SU-DHL-6 (cell line): ENCODE data around the gene ZCCHC18.

Source experiments
- H2AFZ ChIP-seq: fragments of 200-600 bp; sonication (generic); 2 replicates; pipeline ENCODE4 v1.6.1; 2014; ENCODE audit warnings: low read depth, mild to moderate bottlenecking, moderate library complexity, mixed read lengths, antibody characterized with exemption, low read length; ENCODE audit not compliant: severe bottlenecking
- H3F3A ChIP-seq: fragments of 200-600 bp; shearing (Covaris generic); 2 replicates; pipeline ENCODE4 v1.6.0; 2016; ENCODE audit warnings: antibody characterized with exemption, mild to moderate bottlenecking; ENCODE audit not compliant: insufficient read depth
- H3K27ac ChIP-seq: fragments of 200-600 bp; sonication (generic); 2 replicates; pipeline ENCODE4 v1.5.1; 2016; ENCODE audit warnings: low read depth, mild to moderate bottlenecking, low read length, moderate library complexity, mixed read lengths
- H3K27me3 ChIP-seq: fragments of 200-600 bp; sonication (generic), shearing (Covaris generic); 2 replicates; pipeline ENCODE4 v1.6.0; 2014; ENCODE audit warnings: mild to moderate bottlenecking, low read length
- H3K36me3 ChIP-seq: fragments of 200-600 bp; sonication (generic); 2 replicates; pipeline ENCODE4 v1.6.1; 2014; ENCODE audit warnings: mild to moderate bottlenecking, low read length, mixed read lengths
- H3K4me2 ChIP-seq: fragments of 300-600, 200-600 bp; shearing (Covaris generic), sonication (generic); 2 replicates; pipeline ENCODE4 v1.6.0; 2014; ENCODE audit warnings: low read length, low read depth, mild to moderate bottlenecking; ENCODE audit not compliant: poor library complexity, severe bottlenecking
- H3K4me3 ChIP-seq: fragments of 200-600 bp; sonication (generic); 2 replicates; pipeline ENCODE4 v1.5.1; 2014; ENCODE audit warnings: antibody characterized with exemption, low read length, mild to moderate bottlenecking, mixed read lengths; ENCODE audit not compliant: insufficient read depth, poor library complexity, severe bottlenecking
- H3K79me2 ChIP-seq: fragments of 200-600 bp; sonication (generic); 2 replicates; pipeline ENCODE4 v1.6.1; 2014; ENCODE audit warnings: mild to moderate bottlenecking, low read length, moderate library complexity; ENCODE audit not compliant: insufficient read depth
- H3K9ac ChIP-seq: fragments of 200-600 bp; sonication (generic); 2 replicates; pipeline ENCODE4 v1.7.0; 2014; ENCODE audit warnings: mild to moderate bottlenecking, low read length
- H3K9me2 ChIP-seq: fragments of 200-600 bp; sonication (generic); replicated peaks from 2 replicates; pipeline ENCODE4 v1.6.1; 2014; ENCODE audit warnings: low read length; ENCODE audit not compliant: insufficient read depth
- H3K9me3 ChIP-seq: fragments of 200-600 bp; sonication (generic); 2 replicates; pipeline ENCODE4 v1.6.1; 2014; ENCODE audit warnings: low read length, mixed read lengths; ENCODE audit not compliant: insufficient read depth
- H4K20me1 ChIP-seq: fragments of 200-600 bp; sonication (generic); 2 replicates; pipeline ENCODE4 v1.6.1; 2014; ENCODE audit warnings: low read depth, mild to moderate bottlenecking, antibody characterized with exemption, low read length, moderate library complexity, mixed read lengths
- CTCF ChIP-seq: fragments of 200-600 bp; sonication (generic); IDR thresholded peaks from one replicate; pipeline ENCODE4 v1.5.1; 2017; ENCODE audit warnings: antibody characterized with exemption, mild to moderate bottlenecking, low read length, moderate library complexity; ENCODE audit not compliant: insufficient read depth, poor library complexity, severe bottlenecking
- EZH2phosphoT487 ChIP-seq: fragments of 200-600 bp; sonication (generic), shearing (Covaris generic); conservative IDR thresholded peaks from 2 replicates; pipeline ENCODE4 v1.6.1; 2018; ENCODE audit warnings: mild to moderate bottlenecking, antibody characterized with exemption, low read length, moderate library complexity, mixed read lengths

The ZCCHC18 gene

GRCh38 chrX:104137496-104137895, 25.2 kb downstream of the ZCCHC18 start:
- H3K27ac ChIP-seq = no peak overlapping the region
- TF ChIP-seq EZH2phosphoT487 (no peak), CTCF (no peak)
- no peak overlapping the region for H3K4me3 ChIP-seq
- H3K9ac ChIP-seq = no peak overlapping the region
- H3K9me3 ChIP-seq = no peaks in the 10 kb centered on the region
- H3F3A ChIP-seq = no peaks in the 10 kb centered on the region
- H3K27me3 ChIP-seq = no peaks in the 10 kb centered on the region
- no peak overlapping the region for H2AFZ ChIP-seq
- H4K20me1 ChIP-seq = no peaks in the 10 kb centered on the region
- no peaks in the 10 kb centered on the region for H3K79me2 ChIP-seq
- H3K4me2 ChIP-seq = no peak overlapping the region
- no peaks in the 10 kb centered on the region for H3K9me2 ChIP-seq
- H3K36me3 ChIP-seq = no peaks in the 10 kb centered on the region

- Histone ChIP-seq H3K4me2 (no peak overlapping the region), H3K9ac (no peak overlapping the region)
- TF ChIP-seq CTCF = no peak
- no peak for TF ChIP-seq EZH2phosphoT487
Measured at GRCh38 chrX:104141087-104141760, 28.9 kb downstream of the ZCCHC18 start.

GRCh38 chrX:104151037-104151436, 38.7 kb downstream of the ZCCHC18 start:
- Histone ChIP-seq H3K27me3 (no peaks in the 10 kb centered on the region), H3K27ac (no peak overlapping the region), H2AFZ (no peak overlapping the region), H3K36me3 (no peaks in the 10 kb centered on the region), H3K4me2 (no peak overlapping the region), H4K20me1 (no peaks in the 10 kb centered on the region), H3K9me3 (no peaks in the 10 kb centered on the region), H3F3A (no peaks in the 10 kb centered on the region), H3K9ac (no peak overlapping the region), H3K9me2 (no peaks in the 10 kb centered on the region), H3K4me3 (no peak overlapping the region), H3K79me2 (peaks cover 8% of the 10 kb centered on the region; the same call in 1 of the 2 replicates)
- TF ChIP-seq CTCF (no peak), EZH2phosphoT487 (no peak)

More at GRCh38 chrX:104141087-104141760, 28.9 kb downstream of the ZCCHC18 start:
- H3K9me3 ChIP-seq = no peaks in the 10 kb centered on the region
- no peaks in the 10 kb centered on the region for H3K79me2 ChIP-seq
- H3K4me3 ChIP-seq = no peak overlapping the region
- H3F3A ChIP-seq = no peaks in the 10 kb centered on the region
- H3K9me2 ChIP-seq = no peaks in the 10 kb centered on the region
- H4K20me1 ChIP-seq = no peaks in the 10 kb centered on the region
- no peaks in the 10 kb centered on the region for H3K36me3 ChIP-seq
- H2AFZ ChIP-seq = no peak overlapping the region
- H3K27me3 ChIP-seq = no peaks in the 10 kb centered on the region
- no peak overlapping the region for H3K27ac ChIP-seq
